Measurements from ENCODE around the gene CDH19.

The CDH19 gene, protein sequence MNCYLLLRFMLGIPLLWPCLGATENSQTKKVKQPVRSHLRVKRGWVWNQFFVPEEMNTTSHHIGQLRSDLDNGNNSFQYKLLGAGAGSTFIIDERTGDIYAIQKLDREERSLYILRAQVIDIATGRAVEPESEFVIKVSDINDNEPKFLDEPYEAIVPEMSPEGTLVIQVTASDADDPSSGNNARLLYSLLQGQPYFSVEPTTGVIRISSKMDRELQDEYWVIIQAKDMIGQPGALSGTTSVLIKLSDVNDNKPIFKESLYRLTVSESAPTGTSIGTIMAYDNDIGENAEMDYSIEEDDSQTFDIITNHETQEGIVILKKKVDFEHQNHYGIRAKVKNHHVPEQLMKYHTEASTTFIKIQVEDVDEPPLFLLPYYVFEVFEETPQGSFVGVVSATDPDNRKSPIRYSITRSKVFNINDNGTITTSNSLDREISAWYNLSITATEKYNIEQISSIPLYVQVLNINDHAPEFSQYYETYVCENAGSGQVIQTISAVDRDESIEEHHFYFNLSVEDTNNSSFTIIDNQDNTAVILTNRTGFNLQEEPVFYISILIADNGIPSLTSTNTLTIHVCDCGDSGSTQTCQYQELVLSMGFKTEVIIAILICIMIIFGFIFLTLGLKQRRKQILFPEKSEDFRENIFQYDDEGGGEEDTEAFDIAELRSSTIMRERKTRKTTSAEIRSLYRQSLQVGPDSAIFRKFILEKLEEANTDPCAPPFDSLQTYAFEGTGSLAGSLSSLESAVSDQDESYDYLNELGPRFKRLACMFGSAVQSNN

GRCh38 chr18:66603941-66604627, at the start of gene CDH19:
TSS of gene CDH19 (minus strand) at chr18:66604090. CDS start at chr18:66572204, 31,886 bp downstream.
- DNase-seq (ENCODE audit: low read depth), result no peak

DNA sequence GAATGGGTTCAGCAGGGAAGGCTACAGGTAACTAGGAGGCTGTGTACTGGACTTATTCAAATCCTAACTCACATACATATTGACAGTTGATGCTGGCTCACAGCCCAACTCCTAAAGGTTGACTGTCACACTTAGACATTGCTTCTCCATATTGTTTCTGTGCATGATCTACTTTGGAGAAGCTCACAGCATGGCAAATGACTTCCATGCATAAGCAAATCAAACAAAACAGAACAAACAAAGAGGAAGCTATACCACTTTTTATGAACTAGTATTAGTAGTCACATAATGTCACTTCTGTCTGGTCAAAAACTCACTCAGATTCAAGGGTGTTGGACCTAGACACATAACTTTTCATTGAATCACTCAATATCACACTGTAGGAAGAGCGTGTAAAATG, 43.8 kb upstream of the CDH19 start:
- DNase-seq (ENCODE audit: low read depth), result no peak

GRCh38 chr18:66646609-66647008, 42.7 kb upstream of the CDH19 start:
- DNase-seq (ENCODE audit: low read depth), result no peak

DNA sequence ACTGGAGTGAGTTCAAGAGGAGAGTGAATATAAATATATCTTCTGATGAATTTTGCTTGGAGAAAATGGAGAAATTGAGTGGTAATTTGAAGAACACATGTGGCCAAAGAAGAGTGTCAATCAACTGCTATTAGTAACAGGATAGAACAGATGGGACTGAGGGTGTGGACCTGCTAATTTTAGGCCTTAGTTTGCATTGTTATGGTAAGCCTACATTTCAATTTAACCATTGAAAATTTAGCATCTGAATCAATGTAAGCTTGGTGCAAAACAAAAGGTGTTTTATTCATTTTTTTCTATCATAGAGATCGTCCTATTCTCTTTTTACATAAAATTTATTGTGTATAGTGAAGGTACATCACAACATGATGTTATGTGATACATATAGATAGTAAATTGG, 42.1 kb upstream of the CDH19 start:
- DNase-seq (ENCODE audit: low read depth), result no peak

DNA sequence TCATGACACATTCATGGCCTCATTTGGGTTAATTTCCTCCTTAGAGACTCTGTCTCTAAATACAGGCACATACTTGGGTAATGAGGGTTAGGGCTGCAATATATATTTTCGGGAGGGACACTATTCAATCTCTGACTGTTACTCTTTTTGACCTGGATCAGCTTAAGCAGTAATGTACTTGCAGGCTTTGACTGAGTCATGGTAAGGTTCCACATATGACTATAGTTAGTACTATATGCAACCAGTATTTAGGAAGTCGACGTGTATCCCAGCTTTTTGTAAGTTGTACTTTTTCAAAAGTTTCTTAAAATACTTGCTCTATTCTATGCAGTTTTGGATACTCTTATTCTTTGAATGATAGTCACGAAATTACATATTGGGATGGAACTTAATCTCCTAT, 37.2 kb upstream of the CDH19 start:
- DNase-seq (ENCODE audit: low read depth), result no peak

- no peak for DNase-seq (ENCODE audit: low read depth)
Measured at GRCh38 chr18:66640431-66640830, 36.5 kb upstream of the CDH19 start.

GRCh38 chr18:66638856-66639629, 35.2 kb upstream of the CDH19 start:
- no peak for DNase-seq (ENCODE audit: low read depth)

DNA sequence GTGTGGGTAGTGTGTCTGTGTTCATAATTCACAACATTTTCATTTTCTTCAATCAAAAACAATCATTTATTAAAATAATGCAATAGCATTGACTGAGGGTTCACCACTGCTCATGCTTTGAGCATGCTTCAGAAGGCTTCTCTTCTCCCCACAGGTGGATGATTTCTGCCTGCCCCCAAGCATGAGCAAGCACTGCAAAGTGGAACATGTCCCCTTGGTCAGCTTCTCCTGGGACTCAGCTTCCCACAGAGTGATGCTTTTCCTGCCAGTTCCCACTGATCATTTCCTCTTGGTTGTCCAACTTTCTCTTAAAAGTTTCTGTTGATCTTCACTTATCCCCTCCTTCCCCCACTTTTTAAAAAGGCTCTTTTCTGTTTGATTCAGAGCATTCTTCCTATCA, 31.5 kb upstream of the CDH19 start:
- no peak for DNase-seq (ENCODE audit: low read depth)

DNA sequence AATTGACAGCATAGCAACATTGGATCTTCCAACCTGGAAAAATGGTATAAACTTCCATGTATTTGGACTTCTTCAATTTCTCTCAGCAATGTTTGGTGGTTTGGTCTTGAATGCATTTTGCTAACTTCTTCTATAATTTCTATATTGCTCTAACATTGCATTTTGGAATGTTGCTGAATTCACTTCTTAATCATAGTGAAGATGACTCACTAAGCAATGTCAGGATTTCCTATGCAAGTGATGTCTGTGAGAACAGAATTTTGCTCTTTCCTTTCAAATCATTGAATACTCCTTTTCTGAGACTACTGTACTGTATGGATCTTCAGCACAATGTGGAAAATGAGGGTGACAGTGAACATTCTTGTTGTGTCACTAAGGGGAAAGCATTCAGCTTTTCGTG, 28.9 kb upstream of the CDH19 start:
- no peak for DNase-seq (ENCODE audit: low read depth)

DNA sequence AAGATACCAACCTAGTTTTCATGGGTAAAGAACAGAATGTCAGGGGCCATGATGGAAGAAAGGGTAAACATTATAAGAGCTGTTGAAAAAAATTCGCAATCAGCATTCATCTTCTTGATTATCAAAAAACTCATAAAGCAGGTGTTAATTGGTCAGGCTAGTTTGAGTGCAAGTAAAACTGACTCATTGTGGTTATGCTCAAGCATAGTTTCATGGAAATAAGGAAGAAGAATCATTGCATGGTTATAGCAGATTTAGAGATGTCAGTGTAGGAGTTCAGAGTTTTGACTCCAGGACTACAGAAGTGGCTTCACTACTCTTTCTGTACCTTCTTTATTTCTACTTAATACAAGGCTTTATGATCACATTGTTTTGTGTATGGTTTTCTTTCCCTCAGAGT, 26.9 kb upstream of the CDH19 start:
- no peak for DNase-seq (ENCODE audit: low read depth)

GRCh38 chr18:66623821-66624220, 19.9 kb upstream of the CDH19 start:
- DNase-seq (ENCODE audit: low read depth), result no peak

- DNase-seq (ENCODE audit: low read depth), result no peak
Measured at GRCh38 chr18:66621816-66622576, 18.1 kb upstream of the CDH19 start.

DNA sequence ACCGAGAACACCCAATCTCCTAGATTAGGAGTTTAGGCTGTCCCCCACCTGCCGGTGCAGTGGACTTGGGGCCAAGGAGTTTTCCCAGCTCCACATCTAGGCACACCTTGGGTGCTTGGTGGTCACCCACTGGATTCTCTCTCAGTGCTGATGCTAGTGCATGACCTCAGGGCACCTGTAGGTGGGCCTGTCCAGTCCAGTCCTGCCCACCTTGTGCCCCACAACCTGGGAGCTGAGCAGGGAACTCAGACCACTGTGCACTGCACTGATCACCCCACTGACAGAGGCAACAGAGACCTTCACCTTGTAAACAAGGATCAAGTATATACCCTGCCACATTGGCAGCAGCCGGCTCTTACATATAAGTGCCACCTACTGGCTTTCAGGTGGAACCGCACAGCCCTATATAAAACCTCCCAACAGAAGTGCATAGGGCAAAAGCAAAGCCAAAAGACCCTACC, 12.7 kb upstream of the CDH19 start:
- DNase-seq (ENCODE audit: low read depth), result no peak

DNA sequence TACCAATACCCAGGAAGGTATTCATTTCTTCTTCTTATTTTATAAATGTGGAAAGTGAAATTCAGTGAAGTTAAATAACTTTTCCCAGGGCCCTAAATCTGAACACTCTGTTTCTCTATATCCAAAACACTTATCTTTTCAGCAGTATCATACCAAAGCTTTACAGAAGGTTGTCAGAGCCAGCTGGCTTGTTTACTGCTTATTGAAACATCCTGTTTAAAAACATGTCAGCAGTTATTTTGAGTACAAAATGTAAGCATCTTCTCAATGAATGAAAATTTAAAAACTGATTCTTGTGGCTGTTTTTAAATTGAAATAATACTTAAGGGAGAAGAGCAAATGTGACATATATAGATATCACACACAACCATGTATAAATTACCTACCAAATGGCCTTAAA, 11.3 kb upstream of the CDH19 start:
- no peak for DNase-seq (ENCODE audit: low read depth)

GRCh38 chr18:66607632-66608031, 3.7 kb upstream of the CDH19 start:
- no peak for DNase-seq (ENCODE audit: low read depth)

DNA sequence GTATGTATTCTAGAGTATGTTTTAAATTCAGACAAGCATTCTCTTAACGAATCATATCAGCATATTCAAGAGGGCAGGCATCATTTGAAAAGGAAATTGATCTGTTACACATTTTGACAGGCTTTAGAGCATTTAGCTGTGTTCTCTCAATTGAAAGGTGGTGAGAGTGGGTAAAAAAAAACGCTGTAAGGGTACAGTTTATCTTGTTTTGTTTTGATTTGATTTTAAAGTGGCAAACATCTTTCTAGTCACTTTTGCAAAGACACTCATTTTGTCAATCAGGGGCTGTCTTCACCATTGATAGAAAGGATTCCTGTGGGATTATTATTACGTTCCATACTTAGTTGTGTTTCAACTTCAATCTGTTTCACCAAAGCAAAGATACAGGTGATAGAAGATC, 2.2 kb downstream of the CDH19 start:
- DNase-seq (ENCODE audit: low read depth), result no peak

DNA sequence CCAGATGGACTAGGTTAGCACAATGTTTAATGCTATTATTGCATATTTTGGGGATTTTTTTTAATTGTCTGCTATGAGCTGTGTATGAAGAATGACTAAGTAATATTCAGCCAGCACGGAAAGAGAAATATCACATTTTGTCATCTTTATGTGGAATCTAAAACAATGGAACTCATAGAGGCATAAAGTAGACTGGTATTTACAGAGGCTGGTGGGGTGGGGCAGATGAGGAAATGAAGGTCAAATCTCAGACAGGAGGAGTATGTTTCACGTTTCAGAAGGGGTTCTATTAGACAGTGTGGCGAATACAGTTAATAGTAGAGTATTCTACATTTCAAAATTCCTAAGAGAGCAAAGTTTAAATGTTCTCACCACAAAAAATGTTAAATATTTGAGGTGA, 4.7 kb downstream of the CDH19 start:
- DNase-seq (ENCODE audit: low read depth), result no peak

DNA sequence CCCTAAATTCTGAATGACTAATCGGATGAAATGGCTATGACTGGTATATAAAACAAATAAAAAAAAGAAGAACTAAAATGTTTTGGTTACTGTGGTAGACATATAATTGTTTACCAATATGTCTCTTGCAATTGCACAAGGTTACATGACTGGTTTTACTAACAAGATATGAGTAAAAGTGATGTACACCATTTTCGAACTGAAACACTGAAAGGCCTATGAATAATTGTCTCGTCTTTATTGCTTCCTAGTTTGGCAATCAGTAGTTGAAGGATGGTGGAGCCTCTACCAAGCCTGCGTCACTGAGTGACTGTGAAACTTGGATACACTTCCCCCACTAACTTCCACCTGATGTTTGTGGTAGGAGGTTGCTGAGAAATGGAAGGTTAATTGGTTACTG, 16.5 kb downstream of the CDH19 start:
- DNase-seq (ENCODE audit: low read depth), result no peak

GRCh38 chr18:66582211-66582610, 21.7 kb downstream of the CDH19 start:
- no peak for DNase-seq (ENCODE audit: low read depth)

DNA sequence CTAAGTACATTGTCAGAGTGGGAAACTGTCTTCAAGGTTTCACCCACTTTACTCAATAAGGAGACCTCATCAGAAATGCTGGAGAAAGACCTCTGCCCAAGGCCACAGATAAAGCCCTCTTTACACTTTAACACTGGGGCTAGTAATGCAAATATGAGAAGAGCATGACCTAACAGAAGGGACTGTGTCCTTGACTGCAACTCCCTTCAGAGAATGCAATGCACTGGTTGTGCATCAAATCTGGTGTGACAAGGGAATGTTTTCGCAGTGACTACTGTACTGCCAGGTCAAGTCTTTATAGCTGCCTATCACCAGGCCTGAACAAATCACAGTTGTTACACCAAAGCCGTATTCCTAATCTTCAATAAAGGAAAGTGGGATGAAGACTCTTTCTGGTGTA, 28.6 kb downstream of the CDH19 start:
- no peak for DNase-seq (ENCODE audit: low read depth)

DNA sequence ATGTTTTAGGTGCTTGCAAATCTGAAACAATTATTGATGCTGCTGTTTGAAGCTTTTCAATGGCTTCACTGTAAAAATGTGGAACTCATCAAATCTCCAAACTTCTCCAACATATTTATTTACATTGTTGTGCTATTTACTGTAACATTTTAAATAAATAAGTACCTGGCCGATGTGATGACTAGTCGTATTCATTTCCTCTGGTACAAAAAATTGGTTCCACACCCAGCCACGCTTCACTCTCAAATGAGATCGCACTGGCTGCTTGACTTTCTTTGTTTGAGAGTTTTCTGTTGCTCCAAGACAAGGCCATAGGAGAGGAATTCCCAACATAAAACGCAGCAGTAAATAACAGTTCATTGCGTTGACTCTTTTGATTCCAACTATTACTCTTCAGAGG, 32.0 kb downstream of the CDH19 start:
- no peak for DNase-seq (ENCODE audit: low read depth)
